Adipocyte (in vitro differentiated cells): ENCODE data around the gene OR6S1.
A peak's percentile ranks its signal among the peaks of the same experiment; 100 is the strongest.

ENCODE experiments used
- DNase-seq: peaks from one replicate; pipeline ENCODE4 v3.0.0-alpha.2; 2015; ENCODE audit warnings: low read depth
- H3K27me3 ChIP-seq: replicated peaks from 2 replicates; pipeline ENCODE4 v1.7.0; 2013; ENCODE audit warnings: mild to moderate bottlenecking, low read length, moderate library complexity; ENCODE audit not compliant: control insufficient read depth, insufficient read depth
- H3K36me3 ChIP-seq: 2 replicates; pipeline ENCODE4 v1.7.0; 2013; ENCODE audit warnings: low read length, mild to moderate bottlenecking, moderate library complexity; ENCODE audit not compliant: control insufficient read depth, insufficient read depth, severe bottlenecking
- H3K4me1 ChIP-seq: 2 replicates; pipeline ENCODE4 v1.7.0; 2013; ENCODE audit warnings: mild to moderate bottlenecking, low read length, moderate library complexity; ENCODE audit not compliant: control insufficient read depth, insufficient read depth
- H3K4me3 ChIP-seq: 2 replicates; pipeline ENCODE4 v1.7.0; 2013; ENCODE audit warnings: mild to moderate bottlenecking, low read length, moderate library complexity
- H3K9ac ChIP-seq: 2 replicates; pipeline ENCODE4 v1.7.0; 2013; ENCODE audit warnings: mild to moderate bottlenecking, low read length, moderate library complexity
- H3K9me3 ChIP-seq: 2 replicates; pipeline ENCODE4 v1.7.0; 2013; ENCODE audit warnings: mild to moderate bottlenecking, low read length, moderate library complexity; ENCODE audit not compliant: control insufficient read depth

OR6S1 gene

GRCh38 chr14:20641591-20641990 lies at the start of gene OR6S1:
Gene OR6S1, minus strand, starts transcription at chr14:20641691. Its CDS starts 0 bp downstream, at chr14:20641691.
- DNase-seq = no peak
- Histone ChIP-seq H3K4me1 (no peaks in the 10 kb centered on the region), H3K9me3 (no peaks in the 10 kb centered on the region), H3K36me3 (no peaks in the 10 kb centered on the region), H3K9ac (no peak within 1 kb of the TSS), H3K27me3 (peaks cover 58% of the 10 kb centered on the region), H3K4me3 (no peak within 1 kb of the TSS)

DNA sequence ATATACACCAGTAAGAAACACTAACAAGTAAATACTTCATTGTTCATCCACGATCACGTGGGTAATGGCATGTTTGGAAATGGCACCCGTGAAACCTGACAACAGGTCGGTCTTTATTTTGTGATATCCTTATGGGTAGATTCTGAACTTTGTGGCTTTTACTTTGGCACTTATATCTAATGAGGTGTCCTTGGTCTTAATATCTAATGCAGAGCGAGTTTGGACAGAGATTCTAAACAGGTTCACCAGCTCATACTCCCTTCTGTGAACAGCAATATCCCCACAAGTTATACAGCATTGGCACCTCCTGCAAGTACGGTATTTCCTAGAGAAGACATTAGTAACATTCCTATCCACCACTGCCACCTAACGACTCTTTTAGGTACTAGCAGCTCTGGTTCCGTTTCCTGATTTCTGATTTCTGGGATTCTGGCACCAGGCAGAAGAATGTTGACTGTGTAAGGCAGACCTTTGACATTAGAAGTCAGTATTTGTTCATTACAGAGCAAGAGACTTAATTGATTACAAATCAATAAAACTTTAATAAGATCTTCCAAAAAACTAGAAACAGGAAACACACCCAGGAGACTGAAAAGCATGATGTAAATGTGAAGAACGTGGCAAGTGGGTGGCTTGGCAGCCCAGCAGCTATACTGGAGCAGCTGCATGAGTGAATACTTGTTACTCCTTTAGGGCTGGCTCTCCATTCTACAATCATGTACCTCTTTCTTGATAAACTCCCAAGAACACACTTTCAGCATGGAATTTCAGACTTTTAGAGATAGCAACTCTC lies 49.6 kb upstream of the OR6S1 start:
- no peak overlapping the region for H3K4me3 ChIP-seq
- H3K36me3 ChIP-seq = peaks cover 12% of the 10 kb centered on the region
- H3K9ac ChIP-seq = no peak overlapping the region
- no peaks in the 10 kb centered on the region for H3K27me3 ChIP-seq
- H3K9me3 ChIP-seq = no peaks in the 10 kb centered on the region
- H3K4me1 ChIP-seq = peaks cover 29% of the 10 kb centered on the region
- peak; percentile 87 for DNase-seq

- Histone ChIP-seq H3K9me3 (no peaks in the 10 kb centered on the region), H3K9ac (peak within 1 kb of the TSS; percentile 57), H3K36me3 (no peaks in the 10 kb centered on the region), H3K4me1 (peaks cover 36% of the 10 kb centered on the region), H3K27me3 (no peaks in the 10 kb centered on the region), H3K4me3 (no peak within 1 kb of the TSS)
- no peak for DNase-seq
Measured at GRCh38 chr14:20688167-20688839, 46.8 kb upstream of the OR6S1 start, which contains the start of gene ANG. Gene ANG, plus strand, starts transcription at chr14:20688764. Its CDS starts 4,801 bp downstream, at chr14:20693565.

- no peak for DNase-seq
- Histone ChIP-seq H3K27me3 (no peaks in the 10 kb centered on the region), H3K36me3 (no peaks in the 10 kb centered on the region), H3K4me1 (peaks cover 36% of the 10 kb centered on the region), H3K9me3 (no peaks in the 10 kb centered on the region), H3K4me3 (peak overlapping the region; percentile 95), H3K9ac (peak overlapping the region; percentile 57)
Measured at GRCh38 chr14:20687362-20688166, 46.1 kb upstream of the OR6S1 start.

DNA sequence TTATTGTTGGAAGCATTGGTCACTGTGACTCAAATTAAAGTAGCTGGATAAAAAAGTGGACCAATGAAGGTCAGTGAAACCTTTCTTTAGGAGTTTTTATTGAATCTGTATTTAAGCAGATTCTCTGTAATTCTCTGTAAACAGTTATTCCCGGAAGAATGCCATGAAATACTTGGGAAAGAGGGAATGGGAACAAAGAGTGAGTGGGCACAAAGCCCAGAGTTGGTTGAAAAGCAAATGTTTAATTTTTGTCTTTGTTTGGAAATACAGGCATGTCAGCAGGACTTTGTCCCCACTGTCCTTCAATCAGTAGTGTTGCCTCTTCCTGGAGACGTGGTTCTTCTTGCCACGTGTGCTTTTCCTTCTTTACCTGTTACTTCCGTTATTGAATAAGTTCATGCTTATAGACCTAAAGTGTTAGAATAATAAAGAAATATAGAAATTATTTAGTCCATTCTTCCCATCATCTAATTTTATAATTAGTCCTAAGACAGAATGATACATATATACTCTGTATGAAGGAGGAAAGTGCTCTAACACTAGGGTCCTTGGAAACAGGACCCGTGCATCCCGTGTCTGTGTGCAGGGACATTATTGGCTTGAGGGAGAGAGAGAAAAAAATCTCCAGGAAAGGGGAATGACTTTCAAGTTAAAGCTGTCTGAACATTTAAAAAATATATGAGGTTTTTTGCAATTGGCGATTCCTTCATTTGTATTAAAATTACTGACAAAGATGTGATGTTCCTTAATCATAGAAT lies 45.1 kb upstream of the OR6S1 start:
- no peaks in the 10 kb centered on the region for H3K9me3 ChIP-seq
- H3K36me3 ChIP-seq = no peaks in the 10 kb centered on the region
- peaks cover 40% of the 10 kb centered on the region for H3K4me1 ChIP-seq
- H3K9ac ChIP-seq = peak overlapping the region; percentile 57
- no peaks in the 10 kb centered on the region for H3K27me3 ChIP-seq
- peak overlapping the region; percentile 95 for H3K4me3 ChIP-seq
- DNase-seq = no peak

DNA sequence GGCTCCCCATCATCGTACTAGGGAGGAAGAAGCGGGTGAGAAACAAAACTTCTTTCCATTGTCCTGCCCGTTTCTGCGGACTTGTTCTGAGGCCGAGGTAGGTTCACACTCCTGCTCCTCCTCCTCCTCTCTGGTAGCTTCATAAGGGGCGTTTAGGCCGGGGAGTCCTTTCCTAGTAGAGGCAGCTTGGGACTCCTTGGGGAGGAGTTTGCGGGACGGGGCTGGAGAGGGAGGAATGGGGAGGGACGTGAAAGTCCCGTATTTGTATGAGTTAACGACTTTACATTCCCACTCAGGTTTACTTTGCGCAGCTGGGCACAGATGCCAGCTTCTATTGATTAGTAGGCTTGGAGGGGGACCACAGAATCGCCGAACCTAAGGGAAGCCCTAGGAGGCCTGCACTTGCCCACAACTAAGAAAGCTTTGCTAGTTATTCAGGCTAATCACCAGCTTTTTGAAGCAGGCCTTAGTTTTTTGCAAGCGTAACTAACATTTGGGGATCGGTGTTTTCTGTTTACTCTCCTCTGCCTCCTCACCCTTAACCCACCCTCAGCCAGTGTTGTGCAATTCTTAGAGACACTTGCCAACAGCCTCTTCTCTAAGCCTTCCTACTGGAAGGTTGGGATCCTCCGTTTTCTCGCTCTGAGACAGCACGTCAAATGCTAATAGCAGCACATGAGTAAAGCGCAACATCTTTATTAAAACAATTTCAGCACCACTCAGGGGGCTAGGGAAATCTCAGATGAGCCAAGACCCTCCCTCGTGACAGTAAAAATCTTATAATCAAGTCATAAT lies 43.4 kb upstream of the OR6S1 start:
- no peaks in the 10 kb centered on the region for H3K27me3 ChIP-seq

DNA sequence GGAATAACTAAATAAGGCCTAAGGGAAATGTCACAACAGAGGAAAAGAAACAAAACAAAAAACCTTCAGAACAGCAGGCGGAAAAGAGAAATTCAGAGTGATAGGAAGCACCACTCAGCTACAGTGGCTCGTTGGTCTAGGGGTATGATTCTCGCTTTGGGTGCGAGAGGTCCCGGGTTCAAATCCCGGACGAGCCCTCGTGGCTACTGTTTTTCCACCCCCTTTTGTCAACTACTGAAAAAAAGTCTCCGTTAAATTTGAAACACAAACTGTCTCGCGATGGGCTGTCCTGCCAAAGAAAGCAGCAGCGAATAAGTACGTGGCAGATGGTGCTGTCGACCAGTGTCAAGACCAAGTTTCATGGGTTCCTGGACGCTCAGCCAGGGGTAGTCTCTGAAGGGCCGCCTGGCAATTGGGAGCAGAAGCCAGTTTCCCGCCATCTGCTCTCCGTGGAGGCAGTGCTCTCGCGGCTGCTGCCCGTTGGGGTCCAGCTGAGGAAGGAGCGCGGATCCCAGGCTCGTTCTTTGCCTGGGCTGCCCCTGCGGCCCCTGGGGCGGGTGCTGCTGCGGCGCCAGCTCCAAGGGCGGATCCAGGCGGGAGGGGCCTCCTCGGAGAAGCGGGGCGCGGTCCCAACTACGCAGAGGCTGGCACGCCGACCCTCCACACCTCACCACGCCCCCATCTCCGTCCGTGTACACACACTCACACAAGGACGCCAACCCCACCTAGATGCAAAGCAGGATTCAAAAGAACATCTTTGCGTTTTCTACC lies 42.6 kb upstream of the OR6S1 start, which contains the start of gene RNASE4:
Gene RNASE4 (plus strand): TSS at position 670 of the 771 bp plus-strand sequence. CDS start 14,812 bp downstream, outside the sequence.
- Histone ChIP-seq H3K4me1 (peaks cover 40% of the 10 kb centered on the region), H3K4me3 (peak within 1 kb of the TSS; percentile 95), H3K36me3 (no peaks in the 10 kb centered on the region), H3K9ac (peak within 1 kb of the TSS; percentile 99), H3K27me3 (no peaks in the 10 kb centered on the region), H3K9me3 (no peaks in the 10 kb centered on the region)
- DNase-seq = peak; percentile 90

More for the DNA sequence above, 43.4 kb upstream of the OR6S1 start:
- peak overlapping the region; percentile 99 for H3K9ac ChIP-seq
- peak; percentile 79 for DNase-seq
- H3K4me1 ChIP-seq = peaks cover 40% of the 10 kb centered on the region
- H3K9me3 ChIP-seq = no peaks in the 10 kb centered on the region
- H3K4me3 ChIP-seq = peak overlapping the region; percentile 95
- H3K36me3 ChIP-seq = no peaks in the 10 kb centered on the region

DNA sequence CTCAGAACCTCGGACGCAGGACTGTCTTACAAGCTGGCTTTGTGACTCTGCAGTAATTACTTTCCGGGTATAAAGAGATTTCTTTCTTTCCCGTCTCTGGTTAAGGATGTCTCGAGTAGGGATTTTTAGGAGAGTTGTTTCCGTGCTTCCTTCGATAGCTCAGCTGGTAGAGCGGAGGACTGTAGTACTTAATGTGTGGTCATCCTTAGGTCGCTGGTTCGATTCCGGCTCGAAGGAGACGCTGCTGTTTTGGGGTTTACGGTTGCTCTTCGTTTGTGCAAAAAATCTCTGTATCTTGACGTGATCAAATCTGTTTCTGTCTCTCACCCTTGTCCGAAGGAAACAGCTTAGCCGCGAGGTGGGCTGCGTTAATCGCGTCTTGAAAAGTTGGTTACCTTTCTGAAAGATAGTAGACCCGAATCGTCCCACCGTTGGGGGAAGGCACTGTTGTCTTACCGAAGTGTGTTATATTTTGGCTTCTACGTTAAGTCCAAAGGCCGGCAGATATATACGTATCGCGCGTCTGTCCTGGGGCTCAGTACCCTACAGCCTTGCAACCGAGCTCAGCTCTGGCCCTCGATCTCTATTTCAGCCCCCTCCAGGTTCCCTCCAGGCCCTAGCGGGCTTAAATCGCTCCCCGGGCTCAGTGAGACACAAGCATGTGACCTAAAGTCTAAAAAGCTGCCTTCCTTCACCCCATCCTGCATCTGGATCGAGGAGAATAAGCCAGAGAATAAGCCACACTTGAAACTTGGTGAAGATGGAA lies 41.8 kb upstream of the OR6S1 start:
- Histone ChIP-seq H3K4me1 (peaks cover 40% of the 10 kb centered on the region), H3K9me3 (no peaks in the 10 kb centered on the region), H3K36me3 (no peaks in the 10 kb centered on the region), H3K9ac (peak overlapping the region; percentile 99), H3K27me3 (no peaks in the 10 kb centered on the region), H3K4me3 (peak overlapping the region; percentile 95)
- peak; percentile 90 for DNase-seq

- peak; percentile 97 for DNase-seq
- Histone ChIP-seq H3K4me3 (peak overlapping the region; percentile 95), H3K36me3 (no peaks in the 10 kb centered on the region), H3K27me3 (no peaks in the 10 kb centered on the region), H3K9ac (peak overlapping the region; percentile 99), H3K4me1 (peaks cover 35% of the 10 kb centered on the region), H3K9me3 (no peaks in the 10 kb centered on the region)
Measured at GRCh38 chr14:20682435-20683124, 41.1 kb upstream of the OR6S1 start.
